K562 (cell line): ENCODE results near the gene ZNF275.
A peak's percentile ranks its signal among the peaks of the same experiment; 100 is the strongest.

Experiments
- CREB1 ChIP-seq, 2 experiments: sonication (generic) in 1 of 2; formaldehyde crosslinking in 1 of 2; IDR thresholded peaks; 2 replicates each; pipeline versions ENCODE4 v1.6.1 to v1.8.0; 2012 to 2022; ENCODE audit warnings: inconsistent platforms in 1 of 2, mild to moderate bottlenecking in 1 of 2, missing genetic modification reagents in 1 of 2, moderate library complexity in 1 of 2
- E2F4 ChIP-seq: sonication (generic); formaldehyde crosslinking; IDR thresholded peaks from 2 replicates; pipeline ENCODE4 v1.8.0; 2022; ENCODE audit warnings: mild to moderate bottlenecking, low read depth, missing genetic modification reagents
- MEF2A ChIP-seq: IDR thresholded peaks from 2 replicates; pipeline ENCODE4 v1.6.1; 2011; ENCODE audit warnings: low read depth, mild to moderate bottlenecking, low read length, moderate library complexity; ENCODE audit not compliant: control insufficient read depth
- POLR2A ChIP-seq: fragments of 450-650 bp; conservative IDR thresholded peaks from 2 replicates; pipeline ENCODE4 v1.6.1; 2016
- TCF7 ChIP-seq: sonication (generic); IDR thresholded peaks from 2 replicates; pipeline ENCODE4 v1.6.1; 2016; ENCODE audit warnings: antibody characterized with exemption, borderline replicate concordance
- ZBTB8A ChIP-seq: fragments of 450-650 bp; IDR thresholded peaks from 2 replicates; pipeline ENCODE4 v1.6.1; 2018; ENCODE audit warnings: mild to moderate bottlenecking, moderate library complexity; ENCODE audit not compliant: partially characterized antibody

- TF ChIP-seq POLR2A (peak; percentile 54; the same call in 1 of the 2 replicates), E2F4 (CRISPR knock-in tag) (no peak), ZBTB8A (no peak), CREB1 (IDR thresholded peaks at IDR 0.05) (no peak), CREB1 (CRISPR knock-in tag; IDR thresholded peaks at IDR 0.05) (no peak), MEF2A (no peak), TCF7 (no peak)
Measured at GRCh38 chrX:153333821-153334653, at the start of gene ZNF275.
